ENCODE results near the gene MEFV. TPM values are rescaled to one million over a fixed set of nuclear protein-coding genes. Genes with fewer than 3 reads are reported as not detected.

Gene MEFV
- total RNA-seq, 1 donor from 2014 or later = 13.5 TPM

DNA sequence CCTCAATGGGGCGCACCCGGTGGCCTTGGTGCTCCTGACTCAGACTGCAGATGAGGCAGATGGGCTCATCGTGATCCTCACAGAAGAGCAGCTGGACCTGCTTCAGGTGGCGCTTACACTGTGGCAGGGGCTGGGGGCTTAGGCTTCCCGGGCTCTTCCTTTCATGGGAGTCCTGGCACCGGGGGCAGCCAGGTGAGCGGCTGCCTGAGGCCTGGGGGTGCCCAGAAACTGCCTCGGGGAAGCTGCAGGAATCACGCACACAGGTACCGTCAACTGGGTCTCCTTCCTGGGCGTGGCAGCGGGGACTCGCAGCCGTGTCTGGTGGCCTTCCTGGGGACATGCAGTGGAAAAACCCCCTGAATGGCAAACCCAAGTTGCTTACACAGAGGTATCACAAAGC is 7.0 kb downstream of the MEFV start:
- peaks cover 3% of the 10 kb centered on the region for H3K36me3 ChIP-seq
- DNase-seq (no peak), ATAC-seq (no peak)
- H3K4me1 ChIP-seq = no peaks in the 10 kb centered on the region
- no peaks in the 10 kb centered on the region for H3K27me3 ChIP-seq (ENCODE audit: low read depth)
- H3K4me3 ChIP-seq = no peak overlapping the region
- intact Hi-C loops (cut with DNase I) = no loop called here
- H3K9me3 ChIP-seq = no peaks in the 10 kb centered on the region
- H3K27ac ChIP-seq = no peak overlapping the region
- TF ChIP-seq, protein P1, sequence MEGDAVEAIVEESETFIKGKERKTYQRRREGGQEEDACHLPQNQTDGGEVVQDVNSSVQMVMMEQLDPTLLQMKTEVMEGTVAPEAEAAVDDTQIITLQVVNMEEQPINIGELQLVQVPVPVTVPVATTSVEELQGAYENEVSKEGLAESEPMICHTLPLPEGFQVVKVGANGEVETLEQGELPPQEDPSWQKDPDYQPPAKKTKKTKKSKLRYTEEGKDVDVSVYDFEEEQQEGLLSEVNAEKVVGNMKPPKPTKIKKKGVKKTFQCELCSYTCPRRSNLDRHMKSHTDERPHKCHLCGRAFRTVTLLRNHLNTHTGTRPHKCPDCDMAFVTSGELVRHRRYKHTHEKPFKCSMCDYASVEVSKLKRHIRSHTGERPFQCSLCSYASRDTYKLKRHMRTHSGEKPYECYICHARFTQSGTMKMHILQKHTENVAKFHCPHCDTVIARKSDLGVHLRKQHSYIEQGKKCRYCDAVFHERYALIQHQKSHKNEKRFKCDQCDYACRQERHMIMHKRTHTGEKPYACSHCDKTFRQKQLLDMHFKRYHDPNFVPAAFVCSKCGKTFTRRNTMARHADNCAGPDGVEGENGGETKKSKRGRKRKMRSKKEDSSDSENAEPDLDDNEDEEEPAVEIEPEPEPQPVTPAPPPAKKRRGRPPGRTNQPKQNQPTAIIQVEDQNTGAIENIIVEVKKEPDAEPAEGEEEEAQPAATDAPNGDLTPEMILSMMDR (IDR thresholded peaks at IDR 0.05) = no peak

DNA sequence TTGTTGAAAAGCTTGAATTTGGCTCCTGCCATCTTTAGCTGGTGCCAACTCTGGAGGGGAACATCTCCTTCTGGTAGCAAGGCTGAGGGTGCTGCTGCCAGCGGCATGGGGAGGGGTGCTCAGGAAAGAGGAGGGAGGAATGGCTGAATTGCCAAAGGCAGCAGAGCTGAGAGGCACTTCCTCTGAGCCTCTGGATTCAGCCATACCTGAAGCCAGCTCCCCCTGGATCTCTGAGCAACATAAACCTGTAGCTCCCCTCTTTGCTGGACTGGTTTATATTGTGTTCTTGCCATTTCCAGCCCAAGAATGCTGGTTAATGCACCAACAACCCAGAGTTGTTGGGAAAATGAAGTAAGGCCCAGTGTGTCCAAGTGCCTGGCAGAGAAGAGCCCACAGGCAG is 7.4 kb downstream of the MEFV start:
- H3K9me3 ChIP-seq = no peaks in the 10 kb centered on the region
- no peak for DNase-seq
- H3K27me3 ChIP-seq (ENCODE audit: low read depth) = no peaks in the 10 kb centered on the region
- no peak overlapping the region for H3K27ac ChIP-seq
- no peak overlapping the region for H3K4me3 ChIP-seq
- ATAC-seq = no peak
- no peaks in the 10 kb centered on the region for H3K4me1 ChIP-seq
- H3K36me3 ChIP-seq = peaks cover 3% of the 10 kb centered on the region
- intact Hi-C loops (cut with DNase I) = no loop called here
- TF ChIP-seq, protein P1 (IDR thresholded peaks at IDR 0.05) = no peak

DNA sequence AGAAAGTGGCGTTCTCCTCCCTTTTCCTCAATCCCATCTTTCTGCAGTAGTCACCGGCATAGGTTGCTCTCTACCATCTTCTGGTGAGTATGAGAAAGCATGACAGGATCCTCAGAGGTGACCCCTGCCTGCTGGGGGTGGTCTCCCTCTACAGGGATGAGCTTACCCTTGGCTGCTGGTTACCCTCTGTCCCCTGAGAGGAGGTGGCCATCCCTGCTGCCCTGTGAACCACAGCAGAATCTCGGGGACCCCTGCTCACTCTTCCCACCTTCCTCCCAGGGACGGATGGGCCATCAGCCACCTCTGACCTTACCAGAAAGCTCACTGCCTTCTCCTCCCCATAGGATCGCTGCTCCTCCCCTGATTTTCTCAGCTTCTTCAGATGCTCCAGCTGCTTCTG is 7.8 kb downstream of the MEFV start:
- ATAC-seq = no peak
- TF ChIP-seq, protein P1 (IDR thresholded peaks at IDR 0.05) = no peak
- Histone ChIP-seq H3K4me3 (no peak overlapping the region), H3K36me3 (peaks cover 3% of the 10 kb centered on the region), H3K4me1 (no peaks in the 10 kb centered on the region), H3K9me3 (no peaks in the 10 kb centered on the region), H3K27ac (no peak overlapping the region), H3K27me3 (ENCODE audit: low read depth) (no peaks in the 10 kb centered on the region)
- no peak for DNase-seq
- intact Hi-C loops (cut with DNase I) = no loop called here

DNA sequence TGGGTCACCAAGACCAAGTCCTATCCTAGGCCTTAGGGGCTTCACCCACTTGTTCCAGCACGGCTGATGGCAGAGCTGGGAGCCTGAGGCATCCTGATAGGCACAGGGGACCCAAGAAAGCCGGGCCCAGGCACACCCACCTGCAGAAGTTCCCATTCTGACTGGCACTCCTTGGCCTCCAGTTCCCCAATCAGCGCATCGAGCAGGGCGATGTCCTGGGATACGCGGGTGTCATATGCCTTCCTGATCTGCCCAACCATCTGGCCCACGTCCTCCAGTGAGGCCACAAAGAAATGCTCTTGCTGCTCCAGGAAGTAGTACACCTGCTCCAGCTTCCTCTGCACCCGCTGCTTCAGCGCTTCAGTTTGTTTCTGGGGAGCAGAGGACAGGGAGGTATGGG is 9.6 kb downstream of the MEFV start:
- ATAC-seq = no peak
- intact Hi-C loops (cut with DNase I) = no loop called here
- H3K4me1 ChIP-seq = no peaks in the 10 kb centered on the region

DNA sequence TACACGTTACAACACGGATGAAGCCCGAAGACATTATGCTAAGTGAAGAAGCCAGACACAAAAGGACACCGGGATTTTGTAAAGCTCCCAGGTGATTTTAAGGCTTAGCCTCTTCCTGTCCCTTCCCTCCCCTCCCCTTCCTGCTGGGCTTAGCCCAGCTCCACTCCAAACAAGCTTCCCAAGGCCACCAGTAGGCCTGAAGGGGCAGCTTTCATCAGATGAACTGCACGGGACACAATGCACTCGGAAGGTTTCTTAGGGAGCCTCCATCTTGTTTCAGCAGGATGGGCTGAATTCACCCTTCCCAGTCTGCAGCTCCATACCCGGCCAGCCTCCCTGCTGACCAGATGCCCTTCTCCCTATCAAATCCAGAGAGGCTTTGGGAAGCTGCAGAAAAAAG is 10.4 kb downstream of the MEFV start:
- intact Hi-C loops (cut with DNase I) = no loop called here
- TF ChIP-seq, protein P1 (IDR thresholded peaks at IDR 0.05) = no peak
- ATAC-seq = no peak

More for the DNA sequence above, 9.6 kb downstream of the MEFV start:
- no peak overlapping the region for H3K27ac ChIP-seq
- TF ChIP-seq, protein P1 (IDR thresholded peaks at IDR 0.05) = no peak
- no peaks in the 10 kb centered on the region for H3K9me3 ChIP-seq
- no peaks in the 10 kb centered on the region for H3K27me3 ChIP-seq (ENCODE audit: low read depth)
- peaks cover 3% of the 10 kb centered on the region for H3K36me3 ChIP-seq
- H3K4me3 ChIP-seq = no peak overlapping the region
- DNase-seq = no peak

DNA sequence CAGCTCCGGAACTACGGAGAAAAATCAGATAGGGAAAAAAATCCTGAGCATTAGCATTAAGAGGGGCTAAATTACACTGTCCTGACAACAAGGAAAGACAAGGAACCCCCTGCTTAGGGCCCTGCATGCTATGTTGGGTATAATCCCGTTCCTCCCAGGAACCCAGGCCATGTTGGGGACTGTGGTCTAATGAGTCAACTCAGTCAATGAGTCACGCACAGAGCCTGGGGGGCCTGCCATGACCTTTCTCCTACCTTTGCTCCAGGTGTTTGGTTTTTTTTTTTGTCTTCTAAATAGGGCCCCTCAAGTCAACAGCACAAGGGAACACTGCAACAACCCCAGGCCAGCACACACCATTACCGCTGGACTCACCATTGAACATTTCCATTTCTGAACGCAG is 12.6 kb downstream of the MEFV start:
- H3K27ac ChIP-seq = no peak overlapping the region
- H3K4me1 ChIP-seq = no peaks in the 10 kb centered on the region
- peaks cover 3% of the 10 kb centered on the region for H3K36me3 ChIP-seq
- DNase-seq = no peak
- intact Hi-C loops (cut with DNase I) = no loop called here
- TF ChIP-seq, protein P1 (IDR thresholded peaks at IDR 0.05) = no peak
- H3K27me3 ChIP-seq (ENCODE audit: low read depth) = no peaks in the 10 kb centered on the region
- no peak overlapping the region for H3K4me3 ChIP-seq
- ATAC-seq = no peak
- H3K9me3 ChIP-seq = no peaks in the 10 kb centered on the region

More for the DNA sequence above, 10.4 kb downstream of the MEFV start:
- H3K4me1 ChIP-seq = no peaks in the 10 kb centered on the region
- DNase-seq = no peak
- H3K27ac ChIP-seq = no peak overlapping the region
- H3K4me3 ChIP-seq = no peak overlapping the region
- no peaks in the 10 kb centered on the region for H3K9me3 ChIP-seq
- peaks cover 3% of the 10 kb centered on the region for H3K36me3 ChIP-seq
- no peaks in the 10 kb centered on the region for H3K27me3 ChIP-seq (ENCODE audit: low read depth)
